ENCODE results near the gene TERF2IP.
A peak's percentile ranks its signal among the peaks of the same experiment; 100 is the strongest.

The TERF2IP gene

GRCh38 chr16:75647492-75648264 is at the start of gene TERF2IP, which contains the start of gene KARS1:
TSS of gene TERF2IP (plus strand) at chr16:75647773. CDS start at chr16:75647883, 110 bp downstream.
TSS of gene KARS1 (minus strand) at chr16:75647665. CDS start at chr16:75647639, 26 bp downstream.
- TF ChIP-seq ZNF70 (CRISPR knock-in tag; IDR thresholded peaks at IDR 0.05) (peak; percentile 95), GLIS3 (CRISPR knock-in tag; IDR thresholded peaks at IDR 0.05) (0 out of 2 replicates have a peak, but pooled peaks have one; percentile 53), PPARA (CRISPR knock-in tag; IDR thresholded peaks at IDR 0.05; ENCODE audit: borderline replicate concordance) (no peak)
- peak; percentile 94 for ATAC-seq

GRCh38 chr16:75599452-75600277 is 47.9 kb upstream of the TERF2IP start:
- peak; percentile 19; the same call in 1 of the 3 replicates for ATAC-seq
- TF ChIP-seq ISL1 (CRISPR knock-in tag; IDR thresholded peaks at IDR 0.05), result 0 out of 2 replicates have a peak, but pooled peaks have one; percentile 20
- TF ChIP-seq RARB (CRISPR knock-in tag; IDR thresholded peaks at IDR 0.05), result no peak

GRCh38 chr16:75603241-75603640 is 44.3 kb upstream of the TERF2IP start:
- no peak for ATAC-seq

GRCh38 chr16:75606507-75606906 is 41.1 kb upstream of the TERF2IP start:
- ATAC-seq, result no peak
- no peak for TF ChIP-seq BACH2 (CRISPR knock-in tag; IDR thresholded peaks at IDR 0.05; ENCODE audit: borderline replicate concordance)
- no peak for TF ChIP-seq RARB (CRISPR knock-in tag; IDR thresholded peaks at IDR 0.05)
- no peak for TF ChIP-seq PATZ1 (CRISPR knock-in tag; IDR thresholded peaks at IDR 0.05; ENCODE audit: borderline replicate concordance)
- no peak for TF ChIP-seq ZC3H10 (CRISPR knock-in tag; IDR thresholded peaks at IDR 0.05)
- TF ChIP-seq PPARA (CRISPR knock-in tag; IDR thresholded peaks at IDR 0.05; ENCODE audit: borderline replicate concordance), result no peak
- no peak for TF ChIP-seq CSDC2 (CRISPR knock-in tag; IDR thresholded peaks at IDR 0.05)
- no peak for TF ChIP-seq TOX (CRISPR knock-in tag; IDR thresholded peaks at IDR 0.05; ENCODE audit: borderline replicate concordance)
- no peak for TF ChIP-seq ZNF8 (CRISPR knock-in tag; IDR thresholded peaks at IDR 0.05)
- TF ChIP-seq ISL1 (CRISPR knock-in tag; IDR thresholded peaks at IDR 0.05), result no peak

More at GRCh38 chr16:75603241-75603640, 44.3 kb upstream of the TERF2IP start:
- TF ChIP-seq ESRRG (CRISPR knock-in tag; IDR thresholded peaks at IDR 0.05) (no peak), ZNF70 (CRISPR knock-in tag; IDR thresholded peaks at IDR 0.05) (no peak), RARB (CRISPR knock-in tag; IDR thresholded peaks at IDR 0.05) (no peak), CSRNP3 (CRISPR knock-in tag; IDR thresholded peaks at IDR 0.05) (no peak), ARNTL (CRISPR knock-in tag; IDR thresholded peaks at IDR 0.05; ENCODE audit: borderline replicate concordance, low read depth) (no peak), TSHZ2 (CRISPR knock-in tag; IDR thresholded peaks at IDR 0.05) (no peak), ZFP3 (CRISPR knock-in tag; IDR thresholded peaks at IDR 0.05) (no peak), TCF4 (CRISPR knock-in tag; IDR thresholded peaks at IDR 0.05; ENCODE audit: borderline replicate concordance) (no peak), SNAI2 (CRISPR knock-in tag; IDR thresholded peaks at IDR 0.05) (no peak), CREB5 (CRISPR knock-in tag; IDR thresholded peaks at IDR 0.05; ENCODE audit: low read depth) (no peak), ZNF565 (CRISPR knock-in tag; conservative IDR thresholded peaks at IDR 0.05; ENCODE audit: low read depth) (no peak), TOX (CRISPR knock-in tag; IDR thresholded peaks at IDR 0.05; ENCODE audit: borderline replicate concordance) (no peak), ZNF8 (CRISPR knock-in tag; IDR thresholded peaks at IDR 0.05) (no peak), GLIS3 (CRISPR knock-in tag; IDR thresholded peaks at IDR 0.05) (no peak), BACH2 (CRISPR knock-in tag; IDR thresholded peaks at IDR 0.05; ENCODE audit: borderline replicate concordance) (no peak), ZFP30 (CRISPR knock-in tag; IDR thresholded peaks at IDR 0.05) (no peak), CSDC2 (CRISPR knock-in tag; IDR thresholded peaks at IDR 0.05) (no peak), ZC3H10 (CRISPR knock-in tag; IDR thresholded peaks at IDR 0.05) (no peak)
